OCI-LY1 (cell line): Measurements from ENCODE around the gene TOP2A.

Experiments
- EZH2 ChIP-seq: fragments of 200-600 bp; sonication (generic), shearing (Covaris generic); IDR thresholded peaks from 2 replicates; pipeline ENCODE4 v1.8.0; 2017; ENCODE audit warnings: borderline replicate concordance, mixed run types, mild to moderate bottlenecking, antibody characterized with exemption, low read length, moderate library complexity, mixed read lengths
- TF ChIP-seq, protein P1 (sequence below): fragments of 200-600 bp; sonication (generic), shearing (Covaris generic); IDR thresholded peaks from 2 replicates; pipeline ENCODE4 v1.5.1; 2017; ENCODE audit warnings: mild to moderate bottlenecking, antibody characterized with exemption, low read length, moderate library complexity, mixed read lengths

DNA sequence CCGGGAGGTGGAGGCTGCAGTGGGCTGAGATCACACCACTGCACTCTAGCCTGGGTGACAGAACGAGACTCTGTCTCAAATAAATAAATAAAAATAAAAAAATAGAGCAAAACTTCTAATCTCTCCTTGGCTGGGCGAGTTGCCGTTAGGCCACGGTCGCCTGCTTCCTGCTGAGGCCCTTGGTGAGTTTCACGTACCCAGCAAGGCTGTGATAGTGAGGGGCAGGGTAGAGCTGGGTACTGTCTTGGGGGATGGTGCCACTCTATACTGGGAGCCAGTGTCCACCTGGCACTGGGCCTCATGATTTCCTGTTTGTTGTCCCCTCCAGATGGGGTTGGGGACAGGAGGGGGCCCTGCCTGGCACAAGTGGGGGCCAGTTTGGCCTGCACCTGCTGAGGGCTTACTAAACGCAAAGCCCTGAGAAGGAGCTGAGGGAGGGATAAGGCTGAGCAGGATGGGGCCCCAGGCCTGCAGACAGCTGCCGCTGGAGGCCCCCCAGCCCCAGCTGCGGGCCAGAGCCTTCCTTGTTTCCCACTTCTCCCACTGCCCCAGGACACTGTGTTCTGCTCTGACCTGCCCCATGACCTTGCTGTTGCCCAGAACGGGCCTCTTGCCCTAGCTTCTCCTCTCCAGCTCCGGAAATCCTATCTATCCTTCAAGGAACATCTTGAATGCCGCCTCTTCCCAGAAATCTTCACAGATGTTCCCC lies 78.6 kb downstream of the TOP2A start:
- TF ChIP-seq, protein P1, sequence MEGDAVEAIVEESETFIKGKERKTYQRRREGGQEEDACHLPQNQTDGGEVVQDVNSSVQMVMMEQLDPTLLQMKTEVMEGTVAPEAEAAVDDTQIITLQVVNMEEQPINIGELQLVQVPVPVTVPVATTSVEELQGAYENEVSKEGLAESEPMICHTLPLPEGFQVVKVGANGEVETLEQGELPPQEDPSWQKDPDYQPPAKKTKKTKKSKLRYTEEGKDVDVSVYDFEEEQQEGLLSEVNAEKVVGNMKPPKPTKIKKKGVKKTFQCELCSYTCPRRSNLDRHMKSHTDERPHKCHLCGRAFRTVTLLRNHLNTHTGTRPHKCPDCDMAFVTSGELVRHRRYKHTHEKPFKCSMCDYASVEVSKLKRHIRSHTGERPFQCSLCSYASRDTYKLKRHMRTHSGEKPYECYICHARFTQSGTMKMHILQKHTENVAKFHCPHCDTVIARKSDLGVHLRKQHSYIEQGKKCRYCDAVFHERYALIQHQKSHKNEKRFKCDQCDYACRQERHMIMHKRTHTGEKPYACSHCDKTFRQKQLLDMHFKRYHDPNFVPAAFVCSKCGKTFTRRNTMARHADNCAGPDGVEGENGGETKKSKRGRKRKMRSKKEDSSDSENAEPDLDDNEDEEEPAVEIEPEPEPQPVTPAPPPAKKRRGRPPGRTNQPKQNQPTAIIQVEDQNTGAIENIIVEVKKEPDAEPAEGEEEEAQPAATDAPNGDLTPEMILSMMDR, result no peak
- no peak for TF ChIP-seq EZH2
